ENCODE results near the gene POPDC3. TPM values are rescaled to one million over a fixed set of nuclear protein-coding genes. Genes with fewer than 3 reads are reported as not detected.

Gene POPDC3
- total RNA-seq, 2 donors from 2014 or later, result 6.4 to 8.0 TPM

DNA sequence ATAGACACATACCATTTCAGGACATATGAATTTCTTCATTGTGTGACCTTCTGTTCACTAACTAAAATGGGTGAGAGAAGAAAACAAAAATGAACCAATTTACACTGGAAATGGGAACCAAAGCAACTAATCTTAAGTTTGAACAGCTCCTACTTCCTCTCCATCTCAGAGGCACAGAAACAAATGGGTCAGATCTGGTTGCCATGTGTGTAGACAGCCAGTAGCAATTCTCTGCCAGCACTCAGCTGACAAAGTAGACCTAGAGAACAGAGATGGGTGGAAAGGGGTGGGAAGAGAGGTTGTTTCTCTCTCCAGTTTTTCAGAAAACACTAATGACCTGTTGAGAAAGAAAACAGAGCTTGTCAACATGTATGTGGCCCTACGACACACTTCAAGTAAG, 14.3 kb upstream of the POPDC3 start:
- H3K27ac Mint-ChIP-seq, result no peak overlapping the region
- Histone ChIP-seq H3K36me3 (ENCODE audit: control insufficient read depth, insufficient read depth, low read length) (no peaks in the 10 kb centered on the region), H3K9ac (ENCODE audit: extremely low read depth, low read length, poor library complexity, severe bottlenecking) (no peak overlapping the region), H3K4me3 (ENCODE audit: low read length) (no peak overlapping the region), H3K4me1 (ENCODE audit: control insufficient read depth, insufficient read depth, low read length) (no peaks in the 10 kb centered on the region), H3K27me3 (ENCODE audit: control insufficient read depth, insufficient read depth, low read length, poor library complexity, severe bottlenecking) (no peaks in the 10 kb centered on the region), H3K27ac (ENCODE audit: low read depth, low read length) (no peak overlapping the region), H3K9me3 (ENCODE audit: control insufficient read depth, low read length) (peaks cover 7% of the 10 kb centered on the region)
- DNase-seq, result no peak
- no peaks in the 10 kb centered on the region for H3K4me1 Mint-ChIP-seq
- TF ChIP-seq, protein P1, sequence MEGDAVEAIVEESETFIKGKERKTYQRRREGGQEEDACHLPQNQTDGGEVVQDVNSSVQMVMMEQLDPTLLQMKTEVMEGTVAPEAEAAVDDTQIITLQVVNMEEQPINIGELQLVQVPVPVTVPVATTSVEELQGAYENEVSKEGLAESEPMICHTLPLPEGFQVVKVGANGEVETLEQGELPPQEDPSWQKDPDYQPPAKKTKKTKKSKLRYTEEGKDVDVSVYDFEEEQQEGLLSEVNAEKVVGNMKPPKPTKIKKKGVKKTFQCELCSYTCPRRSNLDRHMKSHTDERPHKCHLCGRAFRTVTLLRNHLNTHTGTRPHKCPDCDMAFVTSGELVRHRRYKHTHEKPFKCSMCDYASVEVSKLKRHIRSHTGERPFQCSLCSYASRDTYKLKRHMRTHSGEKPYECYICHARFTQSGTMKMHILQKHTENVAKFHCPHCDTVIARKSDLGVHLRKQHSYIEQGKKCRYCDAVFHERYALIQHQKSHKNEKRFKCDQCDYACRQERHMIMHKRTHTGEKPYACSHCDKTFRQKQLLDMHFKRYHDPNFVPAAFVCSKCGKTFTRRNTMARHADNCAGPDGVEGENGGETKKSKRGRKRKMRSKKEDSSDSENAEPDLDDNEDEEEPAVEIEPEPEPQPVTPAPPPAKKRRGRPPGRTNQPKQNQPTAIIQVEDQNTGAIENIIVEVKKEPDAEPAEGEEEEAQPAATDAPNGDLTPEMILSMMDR (conservative IDR thresholded peaks at IDR 0.05), result no peak
- H3K27me3 Mint-ChIP-seq (ENCODE audit: insufficient read depth), result no peaks in the 10 kb centered on the region
- WGBS, 2 experiments (ENCODE audit: insufficient coverage in 1 of 2, insufficient read length in 1 of 2), result 89 to 90% methylated on average over 1 of the region's 1 CpG
- no peaks in the 10 kb centered on the region for H3K36me3 Mint-ChIP-seq (ENCODE audit: low read depth)
- no peak overlapping the region for H3K4me3 Mint-ChIP-seq
- peaks cover 10% of the 10 kb centered on the region for H3K9me3 Mint-ChIP-seq

DNA sequence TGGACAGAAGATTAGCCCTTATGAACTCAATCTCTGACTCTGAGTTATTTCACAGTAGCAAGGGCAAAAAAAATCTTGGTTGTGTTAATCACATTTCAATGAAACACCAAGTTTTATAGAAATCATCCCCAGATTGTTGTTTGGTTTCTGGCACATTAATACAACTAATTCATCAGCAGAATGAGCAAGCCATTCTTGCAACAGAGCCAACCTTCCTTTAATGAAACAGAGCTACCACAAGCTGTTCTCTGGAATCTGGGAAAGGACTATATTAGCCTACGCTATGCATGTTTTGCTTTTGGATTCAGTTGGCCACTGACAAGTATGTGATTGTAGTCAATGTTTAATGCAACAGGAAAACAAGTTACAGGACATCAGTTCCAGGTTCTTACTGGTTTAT, 13.8 kb upstream of the POPDC3 start:
- Histone ChIP-seq H3K27ac (ENCODE audit: low read depth, low read length) (no peak overlapping the region), H3K9me3 (ENCODE audit: control insufficient read depth, low read length) (peaks cover 7% of the 10 kb centered on the region), H3K27me3 (ENCODE audit: control insufficient read depth, insufficient read depth, low read length, poor library complexity, severe bottlenecking) (no peaks in the 10 kb centered on the region), H3K4me1 (ENCODE audit: control insufficient read depth, insufficient read depth, low read length) (no peaks in the 10 kb centered on the region), H3K9ac (ENCODE audit: extremely low read depth, low read length, poor library complexity, severe bottlenecking) (no peak overlapping the region), H3K4me3 (ENCODE audit: low read length) (no peak overlapping the region), H3K36me3 (ENCODE audit: control insufficient read depth, insufficient read depth, low read length) (no peaks in the 10 kb centered on the region)
- DNase-seq, result no peak
- peaks cover 10% of the 10 kb centered on the region for H3K9me3 Mint-ChIP-seq
- 83 to 100% methylated on average over 1 of the region's 1 CpG for WGBS, 2 experiments (ENCODE audit: insufficient coverage in 1 of 2, insufficient read length in 1 of 2)
- no peaks in the 10 kb centered on the region for H3K36me3 Mint-ChIP-seq (ENCODE audit: low read depth)
- H3K27me3 Mint-ChIP-seq (ENCODE audit: insufficient read depth), result no peaks in the 10 kb centered on the region
- TF ChIP-seq, protein P1 (conservative IDR thresholded peaks at IDR 0.05), result no peak
- no peak overlapping the region for H3K4me3 Mint-ChIP-seq
- H3K27ac Mint-ChIP-seq, result no peak overlapping the region
- no peaks in the 10 kb centered on the region for H3K4me1 Mint-ChIP-seq

DNA sequence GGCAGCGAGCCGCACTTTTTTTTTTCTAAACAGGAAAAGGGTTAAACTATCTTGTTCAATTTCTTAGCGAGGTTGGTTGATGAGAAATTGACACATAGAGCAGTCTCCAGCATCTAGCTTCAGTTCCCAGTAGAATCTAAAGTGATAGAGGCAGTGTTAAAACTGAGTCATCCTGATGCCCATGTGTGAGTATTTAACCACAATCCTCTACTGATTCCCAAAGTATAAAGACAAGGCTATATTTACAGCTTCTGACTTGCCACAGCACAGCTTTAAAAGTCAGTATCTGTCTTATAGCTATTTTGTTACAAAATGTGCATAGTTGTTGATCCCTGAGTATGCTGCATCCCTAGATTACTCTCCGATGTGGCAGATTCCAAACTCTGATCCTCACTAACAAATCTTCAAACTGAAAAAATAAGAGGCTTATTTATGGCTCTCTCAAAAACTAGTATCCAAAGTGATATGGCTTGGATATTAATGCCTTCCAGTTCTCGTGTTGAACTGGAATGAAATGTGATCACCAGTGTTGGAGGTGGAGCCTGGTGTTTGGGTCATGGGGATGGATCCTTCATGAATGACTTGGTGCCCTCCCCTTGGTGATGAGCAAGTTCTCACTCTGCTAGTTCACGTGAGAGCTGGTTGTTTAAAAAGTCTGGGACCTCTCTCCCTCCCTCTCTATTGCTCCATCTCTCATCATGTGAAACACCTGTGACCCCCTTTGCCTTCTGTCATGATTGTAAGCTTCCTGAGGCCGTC, 13.1 kb upstream of the POPDC3 start:
- Mint-ChIP-seq H3K27ac (no peak overlapping the region), H3K9me3 (peaks cover 10% of the 10 kb centered on the region), H3K4me1 (no peaks in the 10 kb centered on the region), H3K27me3 (ENCODE audit: insufficient read depth) (no peaks in the 10 kb centered on the region), H3K4me3 (no peak overlapping the region), H3K36me3 (ENCODE audit: low read depth) (no peaks in the 10 kb centered on the region)
- DNase-seq, result no peak
- H3K4me1 ChIP-seq (ENCODE audit: control insufficient read depth, insufficient read depth, low read length), result no peaks in the 10 kb centered on the region
- TF ChIP-seq, protein P1 (conservative IDR thresholded peaks at IDR 0.05), result no peak
- no peak overlapping the region for H3K4me3 ChIP-seq (ENCODE audit: low read length)
- peaks cover 7% of the 10 kb centered on the region for H3K9me3 ChIP-seq (ENCODE audit: control insufficient read depth, low read length)
- H3K9ac ChIP-seq (ENCODE audit: extremely low read depth, low read length, poor library complexity, severe bottlenecking), result no peak overlapping the region
- no peaks in the 10 kb centered on the region for H3K27me3 ChIP-seq (ENCODE audit: control insufficient read depth, insufficient read depth, low read length, poor library complexity, severe bottlenecking)
- WGBS, 2 experiments (ENCODE audit: insufficient coverage in 1 of 2, insufficient read length in 1 of 2), result 90 to 92% methylated on average over 4 to 7 of the region's 7 CpGs
- H3K36me3 ChIP-seq (ENCODE audit: control insufficient read depth, insufficient read depth, low read length), result no peaks in the 10 kb centered on the region
- H3K27ac ChIP-seq (ENCODE audit: low read depth, low read length), result no peak overlapping the region

Data from endodermal cell (in vitro differentiated cells).